ENCODE measurements around the gene CTIF.
A peak's percentile ranks its signal among the peaks of the same experiment; 100 is the strongest.

The CTIF gene

GRCh38 chr18:48669991-48670750 is 131.3 kb downstream of the CTIF start:
- DNase-seq: no peak

- DNase-seq: peak; percentile 93
Observed at GRCh38 chr18:48670751-48671560, 132.1 kb downstream of the CTIF start.

- no peak for DNase-seq
Observed at GRCh38 chr18:48671561-48671945, 132.7 kb downstream of the CTIF start.

GRCh38 chr18:48672671-48673340 is 134.0 kb downstream of the CTIF start:
- DNase-seq: peak; percentile 90

GRCh38 chr18:48673456-48673852 is 134.6 kb downstream of the CTIF start:
- DNase-seq: no peak

- no peak for DNase-seq
Observed at GRCh38 chr18:48673853-48674721, 135.3 kb downstream of the CTIF start.

- DNase-seq: no peak
Observed at GRCh38 chr18:48674758-48675351, 136.0 kb downstream of the CTIF start.

GRCh38 chr18:48675352-48675761 is 136.5 kb downstream of the CTIF start:
- peak; percentile 89 for DNase-seq

GRCh38 chr18:48675912-48676311 is 137.1 kb downstream of the CTIF start:
- no peak for DNase-seq

- no peak for DNase-seq
Observed at GRCh38 chr18:48676346-48676745, 137.5 kb downstream of the CTIF start.

GRCh38 chr18:48676756-48677368 is 138.0 kb downstream of the CTIF start:
- peak; percentile 78 for DNase-seq

- no peak for DNase-seq
Observed at GRCh38 chr18:48678237-48679115, 139.6 kb downstream of the CTIF start.

GRCh38 chr18:48679236-48679635 is 140.4 kb downstream of the CTIF start:
- no peak for DNase-seq

GRCh38 chr18:48680339-48681250 is 141.8 kb downstream of the CTIF start:
- no peak for DNase-seq

GRCh38 chr18:48682768-48683167 is 143.9 kb downstream of the CTIF start:
- DNase-seq: no peak

GRCh38 chr18:48683197-48683596 is 144.4 kb downstream of the CTIF start:
- no peak for DNase-seq

- no peak for DNase-seq
Observed at GRCh38 chr18:48683661-48684060, 144.8 kb downstream of the CTIF start.

- no peak for DNase-seq
Observed at GRCh38 chr18:48687346-48688042, 148.7 kb downstream of the CTIF start.

- no peak for DNase-seq
Observed at GRCh38 chr18:48688961-48689360, 150.1 kb downstream of the CTIF start.
